ENCODE results near the gene TSPAN13.
"Not testable (repeated sequence)": the region's sequence is repeated elsewhere in the genome, so short reads cannot be mapped to it uniquely, and the experiment has no call there.

TSPAN13 gene

GRCh38 chr7:16740996-16741395 is 12.6 kb upstream of the TSPAN13 start:
- no peak for DNase-seq (ENCODE audit: low read depth in 2 of 2)

GRCh38 chr7:16741676-16742075 is 11.9 kb upstream of the TSPAN13 start:
- no peak for DNase-seq (ENCODE audit: low read depth in 2 of 2)

GRCh38 chr7:16742547-16742946 is 11.0 kb upstream of the TSPAN13 start:
- DNase-seq (ENCODE audit: low read depth in 2 of 2) = no peak

- DNase-seq (ENCODE audit: low read depth in 2 of 2) = no peak
These were observed 10.3 kb upstream of the TSPAN13 start for GRCh38 chr7:16743236-16743635.

- no peak for DNase-seq (ENCODE audit: low read depth in 2 of 2)
These were observed 8.9 kb upstream of the TSPAN13 start for GRCh38 chr7:16744518-16745250.

- no peak for DNase-seq (ENCODE audit: low read depth in 2 of 2)
These were observed 7.9 kb upstream of the TSPAN13 start for GRCh38 chr7:16745645-16746044.

GRCh38 chr7:16747102-16747501 is 6.5 kb upstream of the TSPAN13 start:
- DNase-seq (ENCODE audit: low read depth in 2 of 2) = no peak

- DNase-seq (ENCODE audit: low read depth in 2 of 2) = peak in 1 of 2 donors; percentile 1
These were observed 639 bp downstream of the TSPAN13 start for GRCh38 chr7:16753932-16754855.

- DNase-seq (ENCODE audit: low read depth in 2 of 2) = no peak
These were observed 1.3 kb downstream of the TSPAN13 start for GRCh38 chr7:16754856-16755317.

- no peak for DNase-seq (ENCODE audit: low read depth in 2 of 2)
These were observed 1.8 kb downstream of the TSPAN13 start for GRCh38 chr7:16755397-16755796.

- no peak for DNase-seq (ENCODE audit: low read depth in 2 of 2)
These were observed 4.5 kb downstream of the TSPAN13 start for GRCh38 chr7:16758036-16758435.

GRCh38 chr7:16758631-16759611 is 5.4 kb downstream of the TSPAN13 start:
- DNase-seq (ENCODE audit: low read depth in 2 of 2) = no peak

GRCh38 chr7:16759840-16760239 is 6.3 kb downstream of the TSPAN13 start:
- DNase-seq (ENCODE audit: low read depth in 2 of 2) = no peak

GRCh38 chr7:16762177-16762576 is 8.6 kb downstream of the TSPAN13 start:
- no peak for DNase-seq (ENCODE audit: low read depth in 2 of 2)

- no peak for DNase-seq (ENCODE audit: low read depth in 2 of 2)
These were observed 11.4 kb downstream of the TSPAN13 start for GRCh38 chr7:16764942-16765341.

GRCh38 chr7:16765436-16765859 is 11.9 kb downstream of the TSPAN13 start:
- no peak for DNase-seq (ENCODE audit: low read depth in 2 of 2)

GRCh38 chr7:16769994-16770393 is 16.4 kb downstream of the TSPAN13 start:
- not testable (repeated sequence) for DNase-seq (ENCODE audit: low read depth in 2 of 2)

GRCh38 chr7:16770657-16771329 is 17.2 kb downstream of the TSPAN13 start:
- DNase-seq (ENCODE audit: low read depth in 2 of 2) = no peak

GRCh38 chr7:16773326-16773725 is 19.8 kb downstream of the TSPAN13 start:
- DNase-seq (ENCODE audit: low read depth in 2 of 2) = no peak

GRCh38 chr7:16773884-16774283 is 20.3 kb downstream of the TSPAN13 start:
- DNase-seq (ENCODE audit: low read depth in 2 of 2) = no peak

GRCh38 chr7:16774294-16774693 is 20.7 kb downstream of the TSPAN13 start:
- DNase-seq (ENCODE audit: low read depth in 2 of 2) = no peak

All from stimulated activated CD8-positive, alpha-beta memory T cell treated with anti-CD3 and anti-CD28 coated beads, Interleukin-2, amount 100 ng/mL, for 48 hours (primary cell).